H1 (cell line): Measurements from ENCODE around the gene COL6A1.

ENCODE experiments used
- CHD1 ChIP-seq: IDR thresholded peaks from 2 replicates; pipeline ENCODE4 v1.6.1; 2012; ENCODE audit warnings: low read depth, low read length, improper control_type of control experiment
- CTCF ChIP-seq, 3 experiments: IDR thresholded peaks; 1 replicate in 2 of 3; 2 replicates in 1 of 3; pipeline versions ENCODE4 v1.5.1 to v1.6.1; 2011; ENCODE audit warnings: low read length in 3 of 3, mild to moderate bottlenecking in 3 of 3, inconsistent platforms in 2 of 3, low read depth in 1 of 3, moderate library complexity in 1 of 3; ENCODE audit not compliant: insufficient read depth in 1 of 3; ENCODE audit errors: control extremely low read depth in 1 of 3
- EP300 ChIP-seq, 2 experiments: IDR thresholded peaks; 1 replicate in 1 of 2; 2 replicates in 1 of 2; pipeline ENCODE4 v1.6.1; 2011 to 2012; ENCODE audit warnings: low read depth in 2 of 2, low read length in 2 of 2, mild to moderate bottlenecking in 2 of 2, borderline replicate concordance in 1 of 2, inconsistent platforms in 1 of 2, moderate library complexity in 1 of 2
- JUN ChIP-seq: IDR thresholded peaks from 2 replicates; pipeline ENCODE4 v1.6.1; 2011; ENCODE audit warnings: low read depth, mild to moderate bottlenecking, improper control_type of control experiment, low read length
- MAX ChIP-seq: IDR thresholded peaks from 2 replicates; pipeline ENCODE4 v1.6.1; 2012; ENCODE audit warnings: inconsistent platforms
- POLR2A ChIP-seq, 2 experiments: IDR thresholded peaks; 1 replicate in 1 of 2; 2 replicates in 1 of 2; pipeline ENCODE4 v1.6.1; 2011; ENCODE audit warnings: low read depth in 2 of 2, low read length in 2 of 2, mild to moderate bottlenecking in 2 of 2; ENCODE audit errors: control extremely low read depth in 1 of 2
- RAD21 ChIP-seq, 2 experiments: IDR thresholded peaks in 1 of 2; conservative IDR thresholded peaks in 1 of 2; 2 replicates each; pipeline ENCODE4 v1.6.1; 2011; ENCODE audit warnings: low read depth in 2 of 2, low read length in 2 of 2, improper control_type of control experiment in 1 of 2, inconsistent platforms in 1 of 2, mild to moderate bottlenecking in 1 of 2, moderate library complexity in 1 of 2
- SP1 ChIP-seq: IDR thresholded peaks from 2 replicates; pipeline ENCODE4 v1.6.1; 2011; ENCODE audit warnings: low read depth, low read length
- USF2 ChIP-seq: IDR thresholded peaks from 2 replicates; pipeline ENCODE4 v1.6.1; 2011; ENCODE audit warnings: low read length, improper control_type of control experiment

- TF ChIP-seq MAX (no peak), USF2 (no peak), SP1 (no peak), RAD21 (IDR thresholded peaks at IDR 0.05 in 1 of 2, conservative IDR thresholded peaks at IDR 0.05 in 1 of 2; ENCODE audit: low read depth in 2 of 2, low read length in 2 of 2) (no peak), EP300 (IDR thresholded peaks at IDR 0.05; ENCODE audit: borderline replicate concordance in 1 of 2, low read depth in 2 of 2, low read length in 2 of 2) (no peak), CHD1 (no peak), JUN (no peak), CTCF (IDR thresholded peaks at IDR 0.05; ENCODE audit: control extremely low read depth in 1 of 3, insufficient read depth in 1 of 3, low read depth in 1 of 3, low read length in 3 of 3) (no peak), POLR2A (IDR thresholded peaks at IDR 0.05; ENCODE audit: control extremely low read depth in 1 of 2, low read depth in 2 of 2, low read length in 2 of 2) (no peak)
Measured at GRCh38 chr21:46011267-46011967, 29.8 kb downstream of the COL6A1 start.
